Stimulated activated CD8-positive, alpha-beta memory T cell treated with anti-CD3 and anti-CD28 coated beads, Interleukin-7, amount 100 ng/mL, for 48 hours (primary cell): ENCODE results near the gene MOXD1.
"Not testable (repeated sequence)": the region's sequence is repeated elsewhere in the genome, so short reads cannot be mapped to it uniquely, and the experiment has no call there.

Source experiments
- DNase-seq, 2 donors: peaks; one replicate each; pipeline ENCODE4 v3.0.0-alpha.2; 2020; ENCODE audit warnings: low read depth in 1 of 2; ENCODE audit errors: extremely low read depth in 1 of 2

MOXD1 gene

GRCh38 chr6:132357120-132357519, 44.2 kb downstream of the MOXD1 start:
- DNase-seq: no peak

DNA sequence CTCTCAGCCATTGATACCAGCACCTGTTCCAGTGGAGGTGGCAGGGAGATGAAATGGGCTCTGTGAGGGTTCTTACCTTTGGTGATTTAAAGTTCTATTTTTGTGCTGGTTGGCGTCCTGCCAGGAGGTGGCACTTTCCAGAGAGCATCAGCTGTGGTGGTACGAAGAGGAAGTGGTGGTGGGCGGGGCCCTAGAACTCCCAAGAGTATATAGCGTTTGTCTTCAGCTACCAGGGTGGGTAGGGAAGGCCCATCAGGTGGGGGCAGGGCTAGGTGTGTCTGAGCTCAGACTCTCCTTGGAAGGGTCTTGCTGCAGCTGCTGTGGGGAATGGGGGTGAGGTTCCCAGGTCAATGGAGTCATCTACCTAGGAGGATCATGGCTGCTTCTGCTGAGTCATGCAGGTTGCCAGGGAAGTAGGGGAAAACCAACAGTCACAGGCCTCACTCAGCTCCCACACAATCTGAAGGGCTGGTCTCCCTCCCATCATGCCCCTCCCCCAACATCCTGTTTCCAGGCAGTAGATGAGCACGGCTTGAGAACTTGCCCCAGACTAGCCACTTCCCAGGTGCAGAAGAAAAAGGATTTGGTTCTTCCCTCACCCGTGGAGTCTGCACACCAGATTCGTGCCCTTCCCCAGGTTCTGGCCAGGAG, 46.6 kb downstream of the MOXD1 start:
- peak; percentile 5 to 7 for DNase-seq

GRCh38 chr6:132351986-132352385, 49.3 kb downstream of the MOXD1 start:
- not testable (repeated sequence) for DNase-seq

DNA sequence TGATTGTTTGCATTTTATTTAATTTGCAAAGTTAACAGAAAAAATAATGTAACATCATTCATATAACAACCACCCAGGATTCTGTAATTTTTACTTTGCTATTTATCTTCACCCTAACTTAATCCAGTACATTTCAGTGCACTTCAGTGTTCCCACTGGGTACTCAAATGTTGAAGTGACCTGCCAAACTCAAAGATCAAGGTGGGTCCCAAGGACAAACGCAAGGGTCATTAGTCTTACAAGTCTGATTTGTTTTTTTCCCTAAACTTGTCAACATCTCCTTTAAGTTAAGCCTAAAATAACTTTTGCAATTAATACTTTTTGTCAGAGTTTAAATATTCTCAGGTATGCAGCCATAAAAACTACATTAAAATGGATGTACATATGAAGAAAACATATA, 53.0 kb downstream of the MOXD1 start:
- DNase-seq: no peak

DNA sequence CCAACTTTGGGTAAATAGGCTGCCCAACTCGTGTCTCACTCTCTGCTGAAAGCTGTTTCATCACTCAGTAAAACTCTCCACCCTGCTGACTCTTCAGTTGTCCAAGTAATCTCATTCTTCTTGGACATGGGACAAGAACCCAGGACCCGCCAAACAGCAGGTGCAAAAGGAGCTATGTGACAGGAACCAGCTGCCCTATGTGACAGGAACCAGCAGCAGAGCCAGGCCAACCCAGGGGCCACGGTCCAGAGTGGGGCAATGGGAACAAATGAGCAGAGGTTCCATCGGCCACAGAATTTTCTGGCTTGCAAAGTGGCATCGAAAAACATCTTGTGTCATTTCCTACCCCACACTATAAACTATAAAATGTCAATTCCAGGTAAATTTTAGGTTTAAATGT, 56.5 kb downstream of the MOXD1 start:
- no peak for DNase-seq

DNA sequence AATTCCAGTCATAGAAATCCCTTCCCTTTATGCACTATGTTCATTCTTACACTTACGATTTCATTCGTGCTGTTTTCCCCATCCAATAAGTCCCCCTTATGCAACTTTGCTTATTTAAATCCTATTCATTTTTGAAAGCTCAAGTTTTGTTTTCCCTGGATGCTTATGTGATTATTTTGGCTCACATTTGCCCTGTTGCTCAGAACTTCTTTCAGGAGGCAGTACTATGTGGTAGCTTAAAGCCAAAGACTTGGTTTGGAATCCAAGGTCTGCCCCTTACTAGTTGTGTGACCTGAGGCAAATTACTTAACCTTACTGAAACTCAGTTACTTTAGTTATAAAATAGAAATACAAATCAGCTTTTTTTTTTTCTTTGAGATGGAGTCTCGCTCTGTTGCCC, 59.6 kb downstream of the MOXD1 start:
- DNase-seq: no peak

DNA sequence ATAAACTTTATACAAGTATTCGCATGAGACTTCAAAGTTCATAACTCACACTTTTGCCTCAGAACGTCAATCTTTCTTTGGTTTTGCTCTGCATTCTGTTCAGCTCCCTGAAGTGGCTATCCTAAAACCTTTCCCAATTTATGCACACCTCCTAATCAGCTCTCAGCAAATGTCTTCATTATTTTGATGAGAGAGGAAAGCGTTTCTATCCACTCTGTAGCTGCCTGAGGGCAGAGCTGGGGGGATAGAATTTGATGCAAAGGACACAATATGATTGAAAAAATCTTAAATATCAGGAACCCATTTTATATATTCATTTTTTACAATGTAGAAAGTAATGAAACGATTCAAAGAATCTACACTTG, 66.8 kb downstream of the MOXD1 start:
- DNase-seq: no peak

- DNase-seq: no peak
Measured at GRCh38 chr6:132333639-132334520, 67.4 kb downstream of the MOXD1 start.

- DNase-seq: no peak
Measured at GRCh38 chr6:132330759-132331158, 70.5 kb downstream of the MOXD1 start.

DNA sequence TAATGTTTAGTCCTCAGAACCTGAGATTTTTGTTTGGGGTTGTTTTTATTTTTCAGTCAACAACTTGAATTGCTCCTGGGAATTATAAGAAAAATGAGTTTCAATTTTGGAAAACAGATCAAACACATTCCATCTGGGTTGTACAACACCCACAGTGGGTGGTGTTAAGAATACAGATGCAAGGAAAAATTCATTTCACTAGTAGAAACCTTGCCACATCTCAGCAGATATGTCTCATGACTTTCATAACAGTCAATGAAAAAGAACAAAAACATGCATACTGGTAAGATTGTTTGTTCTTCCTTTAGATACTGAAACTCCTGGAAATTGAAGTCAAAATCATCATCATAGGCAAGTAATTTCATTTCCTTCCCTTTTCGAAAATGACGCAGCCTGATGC, 78.9 kb downstream of the MOXD1 start:
- DNase-seq: no peak

GRCh38 chr6:132320007-132320406, 81.3 kb downstream of the MOXD1 start:
- no peak for DNase-seq

GRCh38 chr6:132316970-132317369, 84.3 kb downstream of the MOXD1 start:
- no peak for DNase-seq

DNA sequence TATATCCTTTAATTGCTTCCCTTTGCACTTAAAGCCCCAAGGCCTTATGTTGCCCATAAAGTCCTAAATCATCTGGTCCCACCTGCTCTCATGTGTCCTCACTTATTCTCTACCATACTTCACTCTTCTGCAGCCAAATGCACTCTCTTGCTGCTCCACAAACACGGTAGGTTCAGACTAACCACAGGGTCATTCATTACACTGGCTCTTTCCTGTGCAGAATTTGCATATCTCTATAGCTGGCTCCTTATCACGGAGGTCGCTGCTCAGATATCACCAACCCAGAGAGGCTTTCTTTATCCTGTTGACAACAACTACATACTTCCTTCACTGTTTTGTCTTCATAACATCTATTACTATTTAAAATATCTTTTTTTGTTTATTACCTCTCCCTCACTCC, 86.8 kb downstream of the MOXD1 start:
- DNase-seq: no peak

GRCh38 chr6:132310921-132311320, 90.4 kb downstream of the MOXD1 start:
- DNase-seq: no peak

GRCh38 chr6:132310151-132310550, 91.1 kb downstream of the MOXD1 start:
- DNase-seq: not testable (repeated sequence)

DNA sequence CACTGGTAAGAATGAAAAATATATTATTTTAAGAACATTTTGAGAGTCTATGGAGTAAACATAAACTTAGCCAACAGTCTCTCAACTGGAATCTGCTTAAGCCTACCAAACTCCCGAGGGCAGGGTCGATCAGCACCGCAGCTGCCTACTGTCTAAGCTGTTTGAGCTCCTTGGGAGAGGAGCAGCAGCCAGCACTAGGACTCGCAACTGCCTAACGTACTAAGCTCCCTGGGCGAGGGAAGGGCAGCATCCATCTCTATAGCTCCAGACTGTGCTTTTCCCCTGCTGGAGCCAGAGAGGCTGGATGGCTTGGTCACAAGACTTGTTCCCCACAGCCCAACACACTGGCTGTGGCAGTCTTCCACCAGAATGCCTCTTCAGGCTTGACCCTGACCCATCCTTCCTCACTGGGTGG, 96.4 kb downstream of the MOXD1 start:
- no peak for DNase-seq

DNA sequence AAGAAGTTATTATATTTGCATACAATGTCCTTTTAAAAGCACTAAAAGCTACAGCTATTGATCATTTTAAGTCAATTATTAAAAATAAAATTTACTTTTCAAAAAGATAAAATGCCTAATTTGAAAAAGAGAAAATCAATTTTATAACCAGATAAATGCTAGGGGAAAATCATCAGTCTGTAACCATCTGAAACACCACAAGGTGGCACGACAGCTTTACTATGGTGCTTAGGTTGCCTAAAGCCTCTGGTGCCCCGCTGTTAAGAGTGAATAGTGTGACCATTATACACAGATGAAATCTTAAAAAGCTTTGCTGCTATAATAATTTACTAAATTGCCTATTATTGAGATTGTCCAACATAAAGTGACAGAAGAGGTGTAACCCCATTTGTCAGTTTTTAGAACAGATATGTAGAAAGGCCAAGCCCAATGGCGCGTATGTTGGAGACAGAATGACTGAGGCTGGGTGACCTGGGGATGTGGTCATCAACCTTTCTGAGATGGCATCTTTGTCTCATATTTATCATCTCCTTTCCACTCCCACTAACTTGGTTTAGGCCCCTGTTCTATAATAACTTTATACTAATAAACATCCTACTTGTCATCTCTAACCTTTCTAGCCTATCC, 100.8 kb downstream of the MOXD1 start:
- no peak for DNase-seq

DNA sequence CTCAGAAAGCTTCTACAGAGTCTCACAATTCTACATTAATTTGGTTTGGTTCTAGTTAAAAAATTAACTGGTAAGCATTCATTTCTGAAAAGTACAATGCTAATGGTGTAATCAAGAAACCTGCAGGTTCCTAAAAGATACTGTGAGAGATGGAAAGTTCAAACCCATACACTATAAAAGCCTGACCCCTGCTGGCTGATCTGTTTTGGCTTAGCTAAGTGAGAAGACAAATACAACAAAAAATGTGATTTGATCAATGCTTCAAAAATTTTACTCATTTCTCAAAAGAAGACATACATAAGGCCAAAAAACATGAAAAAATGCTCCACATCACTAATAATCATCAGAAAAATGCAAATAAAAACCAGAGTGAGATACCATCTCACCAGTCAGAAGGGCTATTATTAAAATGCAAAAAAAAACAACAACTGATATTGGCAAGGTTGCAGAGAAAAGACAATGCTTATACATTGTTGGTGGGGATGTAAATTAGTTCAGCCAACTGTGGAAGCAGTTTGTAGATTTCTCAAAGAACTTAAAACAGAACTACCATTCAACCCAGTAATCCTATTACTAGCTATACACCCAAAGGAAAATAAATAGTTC, 102.8 kb downstream of the MOXD1 start:
- DNase-seq: no peak

DNA sequence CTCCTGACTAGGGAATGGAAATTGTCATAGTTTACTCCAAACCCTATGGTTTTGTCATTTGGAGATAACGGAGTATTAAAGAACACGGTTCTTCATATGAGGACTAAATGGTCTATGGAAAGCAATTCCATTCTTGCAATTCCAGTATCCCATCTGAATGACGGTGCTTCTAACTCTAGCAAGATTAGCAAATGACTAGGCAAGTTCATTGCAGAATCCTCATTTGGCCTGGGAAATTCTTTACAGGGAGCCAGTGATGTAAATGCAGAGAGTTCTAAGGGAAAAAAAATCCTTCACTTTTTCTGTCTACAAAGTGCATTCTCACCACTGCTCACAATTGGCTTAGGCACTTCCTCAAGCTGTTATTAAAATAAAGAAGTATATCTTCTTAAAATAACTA, 111.5 kb downstream of the MOXD1 start:
- DNase-seq: no peak

GRCh38 chr6:132287101-132287500, 114.2 kb downstream of the MOXD1 start:
- DNase-seq: no peak

- no peak for DNase-seq
Measured at GRCh38 chr6:132286298-132287019, 114.8 kb downstream of the MOXD1 start.
